Fibroblast of the aortic adventitia (primary cell): ENCODE measurements around the gene CWC27. TPM values are rescaled to one million over a fixed set of nuclear protein-coding genes. Genes with fewer than 3 reads are reported as not detected.

Source experiments
- DNase-seq: peaks from one replicate; pipeline ENCODE4 v3.0.0-alpha.2; 2010; ENCODE audit warnings: low read depth
- H3K4me3 ChIP-seq: 2 replicates; pipeline ENCODE4 v1.5.1; 2011; ENCODE audit warnings: low read depth, mild to moderate bottlenecking, control low read depth, low read length, moderate library complexity
- CTCF ChIP-seq: IDR thresholded peaks from 2 replicates; pipeline ENCODE4 v1.5.1; 2011; ENCODE audit warnings: mild to moderate bottlenecking, low read length, control low read depth, inconsistent platforms; ENCODE audit not compliant: insufficient read depth
- total RNA-seq: library from RNA; depleted of rRNA; stranded (reverse); fragments of >200 nt; gene quantifications from 2 replicates; pipeline ENCODE4 v1.2.3, GENCODE V29; 2012; ENCODE audit warnings: low replicate concordance

Gene CWC27
- total RNA-seq, 1 donor: 22.6 TPM

GRCh38 chr5:64794053-64794770 lies 25.5 kb downstream of the CWC27 start:
- no peak for DNase-seq
- TF ChIP-seq CTCF: no peak
- H3K4me3 ChIP-seq: no peak overlapping the region

GRCh38 chr5:64796301-64796700 lies 27.6 kb downstream of the CWC27 start:
- no peak for DNase-seq
- no peak overlapping the region for H3K4me3 ChIP-seq
- no peak for TF ChIP-seq CTCF

GRCh38 chr5:64800926-64801325 lies 32.2 kb downstream of the CWC27 start:
- no peak for DNase-seq
- no peak for TF ChIP-seq CTCF
- no peak overlapping the region for H3K4me3 ChIP-seq

- DNase-seq: no peak
- H3K4me3 ChIP-seq: no peak overlapping the region
- TF ChIP-seq CTCF: no peak
These were observed 37.8 kb downstream of the CWC27 start for GRCh38 chr5:64806537-64806936.

- no peak overlapping the region for H3K4me3 ChIP-seq
- no peak for DNase-seq
- TF ChIP-seq CTCF: no peak
These were observed 38.8 kb downstream of the CWC27 start for GRCh38 chr5:64807520-64807919.

- peak; percentile 86 for DNase-seq
- no peak overlapping the region for H3K4me3 ChIP-seq
- TF ChIP-seq CTCF: peak; percentile 78
These were observed 42.4 kb downstream of the CWC27 start for GRCh38 chr5:64811050-64811640.
